H1 (cell line): ENCODE measurements around the gene KIF26B. TPM values are rescaled to one million over a fixed set of nuclear protein-coding genes. Genes with fewer than 3 reads are reported as not detected.

ENCODE experiments used
- ASH2L ChIP-seq: fragments of 200-600, 300-600 bp; sonication (generic); IDR thresholded peaks from one replicate; pipeline ENCODE4 v1.7.1; 2017; ENCODE audit warnings: low read length
- BACH1 ChIP-seq: IDR thresholded peaks from 2 replicates; pipeline ENCODE4 v1.6.1; 2012; ENCODE audit warnings: low read length, improper control_type of control experiment
- CEBPB ChIP-seq: IDR thresholded peaks from 2 replicates; pipeline ENCODE4 v1.6.1; 2012; ENCODE audit warnings: low read depth, low read length
- EGR1 ChIP-seq: IDR thresholded peaks from 2 replicates; pipeline ENCODE4 v1.6.1; 2011; ENCODE audit warnings: low read depth, low read length, borderline replicate concordance
- GABPA ChIP-seq: IDR thresholded peaks from 2 replicates; pipeline ENCODE4 v1.6.1; 2011; ENCODE audit warnings: mild to moderate bottlenecking, low read length, moderate library complexity, borderline replicate concordance; ENCODE audit not compliant: insufficient read depth
- RNF2 ChIP-seq: fragments of 200-900, 300-1000 bp; sonication (generic); IDR thresholded peaks from 2 replicates; pipeline ENCODE4 v1.7.1; 2016; ENCODE audit warnings: borderline replicate concordance, low read depth, mild to moderate bottlenecking, antibody characterized with exemption, low read length; ENCODE audit not compliant: poor library complexity, severe bottlenecking; ENCODE audit errors: missing control alignments
- USF2 ChIP-seq: IDR thresholded peaks from 2 replicates; pipeline ENCODE4 v1.6.1; 2011; ENCODE audit warnings: low read length, improper control_type of control experiment
- polyA plus RNA-seq, 7 experiments: library from polyadenylated mRNA; depleted of rRNA in 3 of 7; stranded (reverse) in 5 of 7; unstranded in 2 of 7; fragments of >200 nt in 5 of 7; fragments of 200-250 nt in 2 of 7; gene quantifications; 1 replicate in 5 of 7; 2 replicates in 1 of 7; 4 replicates in 1 of 7; pipeline versions ENCODE4 v1.2.1 to v1.2.3, GENCODE V29; 2011 to 2013; ENCODE audit warnings: missing spikeins in 2 of 7, mixed read lengths in 2 of 7
- total RNA-seq: library from RNA; stranded (reverse); fragmentation: NEBNext Ultra II Directional; extraction: Animal tissue kit (Norgen Biotek cat#: 25700); gene quantifications from 2 replicates; pipeline ENCODE4 v1.2.1, GENCODE V29; 2021

Gene KIF26B
- total and polyA plus RNA-seq, 2 of the 8 experiments (the other 6 are each of a cell fraction or from before 2014, with no cell fraction given) = 0.06 to 0.28 TPM

- no peak for TF ChIP-seq ASH2L
- no peak for TF ChIP-seq CEBPB
- no peak for TF ChIP-seq BACH1
- no peak for TF ChIP-seq EGR1
- no peak for TF ChIP-seq RNF2
- no peak for TF ChIP-seq GABPA
- no peak for TF ChIP-seq USF2
Measured at GRCh38 chr1:245211035-245211749, 56.4 kb downstream of the KIF26B start (continued).
